SKM-1 treated with dmso at 0.1 percent for 144 hours (cell line): ENCODE data around the gene SOWAHA.
A peak's percentile ranks its signal among the peaks of the same experiment; 100 is the strongest.
"Not testable (repeated sequence)": the region's sequence is repeated elsewhere in the genome, so short reads cannot be mapped to it uniquely, and the experiment has no call there.

Experiments
- DNase-seq: peaks from one replicate; lab custom pipeline; 2025; ENCODE audit not compliant: unreplicated experiment; lab: John Stamatoyannopoulos, UW

The SOWAHA gene

GRCh38 chr5:132777209-132778069 lies 35.7 kb upstream of the SOWAHA start, which contains the start of gene SEPTIN8:
TSS of gene SEPTIN8 (minus strand) at chr5:132777239. CDS start at chr5:132777137, 102 bp downstream.
- peak; percentile 15 for DNase-seq

- DNase-seq: no peak
These were observed 35.0 kb upstream of the SOWAHA start for GRCh38 chr5:132778129-132778528.

GRCh38 chr5:132778856-132779255 lies 34.2 kb upstream of the SOWAHA start:
- no peak for DNase-seq

- no peak for DNase-seq
These were observed 33.1 kb upstream of the SOWAHA start for GRCh38 chr5:132779961-132780360.

GRCh38 chr5:132780577-132780976 lies 32.5 kb upstream of the SOWAHA start:
- DNase-seq: no peak

GRCh38 chr5:132781029-132781428 lies 32.1 kb upstream of the SOWAHA start:
- no peak for DNase-seq

GRCh38 chr5:132782101-132782500 lies 31.0 kb upstream of the SOWAHA start:
- DNase-seq: peak; percentile 54

- DNase-seq: no peak
These were observed 27.7 kb upstream of the SOWAHA start for GRCh38 chr5:132785365-132785764.

- no peak for DNase-seq
These were observed 27.2 kb upstream of the SOWAHA start for GRCh38 chr5:132785864-132786263.

- no peak for DNase-seq
These were observed 26.0 kb upstream of the SOWAHA start for GRCh38 chr5:132787076-132787475.

- DNase-seq: no peak
These were observed 24.6 kb upstream of the SOWAHA start for GRCh38 chr5:132788508-132788907.

- no peak for DNase-seq
These were observed 23.9 kb upstream of the SOWAHA start for GRCh38 chr5:132788990-132789886.

GRCh38 chr5:132790201-132790865 lies 22.8 kb upstream of the SOWAHA start:
- no peak for DNase-seq

- no peak for DNase-seq
These were observed 22.1 kb upstream of the SOWAHA start for GRCh38 chr5:132791026-132791425.

GRCh38 chr5:132797651-132798050 lies 15.5 kb upstream of the SOWAHA start:
- no peak for DNase-seq

- no peak for DNase-seq
These were observed 13.7 kb upstream of the SOWAHA start for GRCh38 chr5:132799392-132799791.

GRCh38 chr5:132800545-132800944 lies 12.6 kb upstream of the SOWAHA start:
- no peak for DNase-seq

GRCh38 chr5:132802044-132802684 lies 10.9 kb upstream of the SOWAHA start:
- DNase-seq: no peak

GRCh38 chr5:132802685-132803066 lies 10.4 kb upstream of the SOWAHA start:
- DNase-seq: not testable (repeated sequence)

- not testable (repeated sequence) for DNase-seq
These were observed 8.9 kb upstream of the SOWAHA start for GRCh38 chr5:132804219-132804618.

- DNase-seq: not testable (repeated sequence)
These were observed 7.2 kb upstream of the SOWAHA start for GRCh38 chr5:132805872-132806271.
